IMR-90 (cell line): ENCODE data around the gene VEGFC. TPM values are rescaled to one million over a fixed set of nuclear protein-coding genes. Genes with fewer than 3 reads are reported as not detected.

Experiments
- ATAC-seq: fragments of 200-7000 bp; cut with Tn5 transposase; 2 replicates; pipeline ENCODE4 v1.9.1; 2020; ENCODE audit warnings: low read depth, mild to moderate bottlenecking, moderate library complexity
- BruUV-seq: library from RNA; stranded (reverse); fragments of 400-500 nt; replicated peaks from 2 replicates; lab custom pipeline; 2021; lab: Mats Ljungman, UMichigan
- CTCF ChIA-PET: fragments of 300-600 bp; formaldehyde crosslinking; extraction: SDS; loops from one replicate; lab custom pipeline; 2021; ENCODE audit warnings: antibody characterized with exemption; lab: Yijun Ruan, JAX
- POLR2A ChIA-PET: fragments of 300-600 bp; sonication (Branson Sonifier 250); formaldehyde crosslinking; loops from one replicate; lab custom pipeline; 2022; ENCODE audit warnings: antibody characterized with exemption; ENCODE audit not compliant: unreplicated experiment; lab: Charles Lee
- DNase-seq: peaks from one replicate; pipeline ENCODE4 v3.0.0; 2013
- H2AFZ ChIP-seq: replicated peaks from 2 replicates; pipeline ENCODE3; 2013; ENCODE audit warnings: low read length, mild to moderate bottlenecking; ENCODE audit not compliant: poor library complexity
- H2AK5ac ChIP-seq: 2 replicates; pipeline ENCODE4 v1.6.1; 2013; ENCODE audit warnings: low read depth, low read length, inconsistent platforms
- H2AK9ac ChIP-seq: replicated peaks from 2 replicates; pipeline ENCODE3; 2013; ENCODE audit warnings: mild to moderate bottlenecking, low read depth, low read length, moderate library complexity; ENCODE audit not compliant: poor library complexity
- H2BK120ac ChIP-seq: 2 replicates; pipeline ENCODE4 v1.6.1; 2013; ENCODE audit warnings: low read depth, low read length, inconsistent platforms
- H2BK15ac ChIP-seq: 3 replicates; pipeline ENCODE4 v1.6.1; 2013; ENCODE audit warnings: low read depth, low read length, inconsistent platforms
- H2BK20ac ChIP-seq: 2 replicates; pipeline ENCODE4 v1.6.1; 2013; ENCODE audit warnings: low read depth, mild to moderate bottlenecking, inconsistent platforms, low read length, moderate library complexity
- H2BK5ac ChIP-seq: 2 replicates; pipeline ENCODE4 v1.6.1; 2013; ENCODE audit warnings: mild to moderate bottlenecking, low read depth, low read length, inconsistent platforms; ENCODE audit not compliant: poor library complexity, severe bottlenecking
- H3K14ac ChIP-seq: replicated peaks from 2 replicates; pipeline ENCODE4 v1.6.1; 2013; ENCODE audit warnings: low read depth, low read length, inconsistent platforms
- H3K18ac ChIP-seq: 2 replicates; pipeline ENCODE4 v1.6.1; 2013; ENCODE audit warnings: low read depth, low read length, control low read depth
- H3K23ac ChIP-seq: 2 replicates; pipeline ENCODE4 v1.6.1; 2013; ENCODE audit warnings: low read depth, low read length, inconsistent platforms
- H3K27ac ChIP-seq: 2 replicates; pipeline ENCODE4 v1.5.1; 2013; ENCODE audit warnings: mild to moderate bottlenecking, control low read depth, low read length; ENCODE audit not compliant: insufficient read depth
- H3K27me3 ChIP-seq: 2 replicates; pipeline ENCODE4 v1.6.1; 2013; ENCODE audit warnings: low read length; ENCODE audit not compliant: control insufficient read depth, insufficient read depth
- H3K36me3 ChIP-seq: 2 replicates; pipeline ENCODE4 v1.6.1; 2013; ENCODE audit warnings: low read length, mixed read lengths; ENCODE audit not compliant: control insufficient read depth, insufficient read depth
- H3K4ac ChIP-seq: 2 replicates; pipeline ENCODE4 v1.6.1; 2013; ENCODE audit warnings: low read depth, low read length, inconsistent platforms
- H3K4me1 ChIP-seq: 2 replicates; pipeline ENCODE4 v1.6.1; 2013; ENCODE audit warnings: low read length, mixed read lengths; ENCODE audit not compliant: control insufficient read depth, insufficient read depth
- H3K4me2 ChIP-seq: 2 replicates; pipeline ENCODE4 v1.6.1; 2013; ENCODE audit warnings: low read depth, mild to moderate bottlenecking, control low read depth, low read length, moderate library complexity
- H3K4me3 ChIP-seq: 2 replicates; pipeline ENCODE4 v1.5.1; 2013; ENCODE audit warnings: low read depth, mild to moderate bottlenecking, control low read depth, low read length, moderate library complexity; ENCODE audit not compliant: insufficient read depth
- H3K56ac ChIP-seq: 2 replicates; pipeline ENCODE4 v1.6.1; 2013; ENCODE audit warnings: low read length, inconsistent platforms; ENCODE audit not compliant: insufficient read depth; ENCODE audit errors: extremely low read depth
- H3K79me1 ChIP-seq, 2 experiments: 2 replicates each; pipeline ENCODE4 v1.6.1; 2013; ENCODE audit warnings: low read length in 2 of 2, inconsistent platforms in 1 of 2, low read depth in 1 of 2
- H3K9ac ChIP-seq: 2 replicates; pipeline ENCODE4 v1.6.1; 2013; ENCODE audit warnings: low read depth, low read length, control low read depth
- H3K9me1 ChIP-seq: 2 replicates; pipeline ENCODE4 v1.6.1; 2013; ENCODE audit warnings: low read length, inconsistent platforms; ENCODE audit not compliant: insufficient read depth
- H3K9me3 ChIP-seq: 2 replicates; pipeline ENCODE4 v1.6.1; 2013; ENCODE audit warnings: low read length; ENCODE audit not compliant: control insufficient read depth, insufficient read depth
- H4K20me1 ChIP-seq: 2 replicates; pipeline ENCODE4 v1.6.1; 2013; ENCODE audit warnings: low read length, inconsistent platforms; ENCODE audit not compliant: insufficient read depth
- H4K5ac ChIP-seq: 2 replicates; pipeline ENCODE4 v1.6.1; 2013; ENCODE audit warnings: mild to moderate bottlenecking, low read depth, low read length, control low read depth
- H4K8ac ChIP-seq, 2 experiments: 2 replicates each; pipeline ENCODE4 v1.6.1; 2013; ENCODE audit warnings: low read depth in 2 of 2, low read length in 2 of 2, control low read depth in 1 of 2, inconsistent platforms in 1 of 2
- H4K91ac ChIP-seq: 2 replicates; pipeline ENCODE4 v1.6.1; 2013; ENCODE audit warnings: low read depth, low read length, inconsistent platforms; ENCODE audit not compliant: insufficient read depth
- CEBPB ChIP-seq: IDR thresholded peaks from 2 replicates; pipeline ENCODE4 v1.6.1; 2012; ENCODE audit warnings: low read depth, low read length, improper control_type of control experiment
- CHD1 ChIP-seq: IDR thresholded peaks from 2 replicates; pipeline ENCODE4 v1.6.1; 2012; ENCODE audit warnings: low read depth, low read length, improper control_type of control experiment
- MAFK ChIP-seq: IDR thresholded peaks from 2 replicates; pipeline ENCODE4 v1.6.1; 2012; ENCODE audit warnings: low read depth, low read length, improper control_type of control experiment
- MAZ ChIP-seq: IDR thresholded peaks from 2 replicates; pipeline ENCODE4 v1.6.1; 2012; ENCODE audit warnings: low read depth, mild to moderate bottlenecking, low read length, improper control_type of control experiment, moderate library complexity, borderline replicate concordance
- RCOR1 ChIP-seq: IDR thresholded peaks from 2 replicates; pipeline ENCODE4 v1.6.1; 2012; ENCODE audit warnings: mild to moderate bottlenecking, low read length, improper control_type of control experiment; ENCODE audit not compliant: insufficient replicate concordance
- WGBS, 2 experiments: methylation state at CpG; one replicate each; pipeline versions ENCODE4 v1.1.5 to v1.1.7; 2013; ENCODE audit warnings: missing lambda C conversion rate in 2 of 2; ENCODE audit not compliant: insufficient read length in 1 of 2; ENCODE audit errors: extremely low coverage in 2 of 2; 5-methylcytosine and 5-hydroxymethylcytosine counted together
- dilution Hi-C: fragments of 300-500 bp; cut with HindIII; formaldehyde crosslinking; loops from one replicate; pipeline ENCODE4 v1.14.3; 2018; ENCODE audit warnings: low sequenced_read_pairs; ENCODE audit not compliant: unreplicated experiment
- in situ Hi-C: fragments of 300-500 bp; cut with MboI; formaldehyde crosslinking; loops from 3 replicates; pipeline ENCODE4 v1.14.3; 2019; ENCODE audit warnings: low sequenced_read_pairs, inconsistent platforms, mixed read lengths
- intact Hi-C: fragments of 100-400 bp; cut with micrococcal nuclease; formaldehyde crosslinking; loops from 2 replicates; pipeline ENCODE4 v1.10.0; 2022
- polyA plus RNA-seq, 3 experiments: library from polyadenylated mRNA; depleted of rRNA; stranded (reverse); fragments of >200 nt; gene quantifications; 2 replicates each; pipeline ENCODE4 v1.2.3, GENCODE V29; 2012; ENCODE audit warnings: low replicate concordance in 1 of 3
- total RNA-seq: library from RNA; depleted of rRNA; stranded (reverse); fragments of >200 nt; gene quantifications from 2 replicates; pipeline ENCODE4 v1.2.3, GENCODE V29; 2012
- TF ChIP-seq, protein P1 (sequence below): fragments of 150-350 bp; IDR thresholded peaks from 2 replicates; pipeline ENCODE4 v1.6.1; 2017; ENCODE audit warnings: mild to moderate bottlenecking, antibody characterized with exemption, low read length, low read depth

The VEGFC gene
- total and polyA plus RNA-seq, 2 of the 4 experiments (the other 2 are of a cell fraction): 22.9 to 49.7 TPM

DNA sequence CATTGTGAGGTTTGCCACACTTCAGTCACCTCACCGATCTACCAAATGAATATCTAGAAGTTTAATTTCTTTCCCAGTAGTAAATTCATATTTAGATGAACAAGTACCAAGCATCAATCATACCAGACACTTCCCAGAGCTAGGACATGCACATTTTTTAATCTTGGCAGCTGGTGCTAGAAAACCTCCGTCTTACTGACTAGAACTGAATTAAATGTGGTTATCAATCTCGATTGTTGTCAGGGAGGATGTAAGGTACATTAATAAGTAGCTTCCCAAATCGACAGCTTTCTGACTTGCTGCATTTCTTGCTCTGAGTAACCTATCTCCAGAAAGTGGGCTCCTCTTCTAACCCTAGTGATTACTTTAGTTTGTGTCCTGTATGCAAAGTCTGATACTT lies 34.4 kb downstream of the VEGFC start:
- in situ Hi-C loops (no loop called here), intact Hi-C loops (no loop called here), dilution Hi-C loops (no loop called here)
- no peak overlapping the region for H3K4me2 ChIP-seq
- no peak overlapping the region for H2AFZ ChIP-seq
- no peak overlapping the region for H3K18ac ChIP-seq
- no peak overlapping the region; the same call in 2 of the 3 replicates for H2BK15ac ChIP-seq
- no peak overlapping the region for H2BK120ac ChIP-seq
- H2BK20ac ChIP-seq: no peak overlapping the region
- H3K4me1 ChIP-seq: peaks cover 20% of the 10 kb centered on the region
- H3K79me1 ChIP-seq: peaks cover 4 to 43% of the 10 kb centered on the region in 2 experiments; a peak in 3 of 4 replicates
- WGBS, 2 experiments: no CpG with 5 or more reads among the region's 4 CpGs
- peak overlapping the region; percentile 79; the same call in 1 of the 2 replicates for H3K23ac ChIP-seq
- H3K4me3 ChIP-seq: no peak overlapping the region
- no peak overlapping the region for H4K5ac ChIP-seq
- POLR2A ChIA-PET: interaction anchor here (0.7 kb wide), 1 partner anchor 547 kb away, joined by 5 read pairs; no protein-coding TSS in a partner anchor
- H3K36me3 ChIP-seq: no peaks in the 10 kb centered on the region
- H4K91ac ChIP-seq: no peak overlapping the region
- no peak overlapping the region for H2BK5ac ChIP-seq
- peak overlapping the region; percentile 41; the same call in 1 of the 2 replicates for H3K14ac ChIP-seq
- no peak overlapping the region for H2AK9ac ChIP-seq
- no peak for TF ChIP-seq CHD1
- TF ChIP-seq CEBPB: no peak
- TF ChIP-seq MAFK: no peak
- TF ChIP-seq MAZ: no peak
- no peak for TF ChIP-seq RCOR1
- TF ChIP-seq, protein P1, sequence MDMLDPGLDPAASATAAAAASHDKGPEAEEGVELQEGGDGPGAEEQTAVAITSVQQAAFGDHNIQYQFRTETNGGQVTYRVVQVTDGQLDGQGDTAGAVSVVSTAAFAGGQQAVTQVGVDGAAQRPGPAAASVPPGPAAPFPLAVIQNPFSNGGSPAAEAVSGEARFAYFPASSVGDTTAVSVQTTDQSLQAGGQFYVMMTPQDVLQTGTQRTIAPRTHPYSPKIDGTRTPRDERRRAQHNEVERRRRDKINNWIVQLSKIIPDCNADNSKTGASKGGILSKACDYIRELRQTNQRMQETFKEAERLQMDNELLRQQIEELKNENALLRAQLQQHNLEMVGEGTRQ: no peak
- no peaks in the 10 kb centered on the region for H3K27me3 ChIP-seq
- no peak overlapping the region for H3K27ac ChIP-seq
- no peak overlapping the region for H2AK5ac ChIP-seq
- H3K56ac ChIP-seq: no peak overlapping the region
- no peak overlapping the region for H3K4ac ChIP-seq
- peaks cover 68% of the 10 kb centered on the region for H4K20me1 ChIP-seq
- no peak for ATAC-seq
- no peak overlapping the region for H4K8ac ChIP-seq
- no peak for DNase-seq
- CTCF ChIA-PET: no interaction called here
- BruUV-seq: no TSS peak
- no peaks in the 10 kb centered on the region for H3K9me3 ChIP-seq
- H3K9me1 ChIP-seq: peaks cover 11% of the 10 kb centered on the region; the same call in 1 of the 2 replicates
- no peak overlapping the region for H3K9ac ChIP-seq
